Measurements from ENCODE around the gene SH3RF1. TPM values are rescaled to one million over a fixed set of nuclear protein-coding genes. Genes with fewer than 3 reads are reported as not detected.

Gene SH3RF1
- total and polyA plus RNA-seq, 10 of the 15 experiments (the other 5 are each of a cell fraction or from before 2014, with no cell fraction given) = 4.5 to 22.5 (median 10.4) TPM

DNA sequence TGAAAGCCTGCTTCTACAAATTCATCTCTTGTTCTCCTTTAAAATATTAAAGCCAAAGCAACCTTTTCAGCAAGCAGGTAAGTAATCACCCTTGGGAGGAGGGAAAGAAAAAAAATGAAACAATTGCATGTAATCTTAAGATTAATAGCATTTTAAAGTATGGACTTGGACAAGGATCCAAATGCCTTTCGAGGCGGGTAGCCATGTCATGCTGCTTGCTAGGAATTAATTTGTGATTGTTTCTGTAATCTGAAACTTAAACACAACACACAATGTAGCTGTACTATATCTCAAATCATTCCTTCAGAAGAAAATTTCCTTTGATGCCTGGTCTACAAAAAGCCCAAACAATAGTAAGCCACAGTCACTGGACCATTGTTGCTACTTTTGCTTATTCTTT lies 148.3 kb downstream of the SH3RF1 start:
- SMC1A ChIA-PET (ENCODE audit: uncharacterized antibody, unreplicated experiment) = interaction anchor here (3.8 kb wide), 1 partner anchor 146 kb away, joined by 12 read pairs; no protein-coding TSS in a partner anchor
- H3K4me3 ChIP-seq = no peak overlapping the region
- CTCF ChIA-PET = no interaction called here
- TF ChIP-seq BACH1 (IDR thresholded peaks at IDR 0.05; ENCODE audit: borderline replicate concordance) = no peak
- no peak for TF ChIP-seq SP1 (IDR thresholded peaks at IDR 0.05; ENCODE audit: low read depth, low read length)
- TF ChIP-seq, protein P1, sequence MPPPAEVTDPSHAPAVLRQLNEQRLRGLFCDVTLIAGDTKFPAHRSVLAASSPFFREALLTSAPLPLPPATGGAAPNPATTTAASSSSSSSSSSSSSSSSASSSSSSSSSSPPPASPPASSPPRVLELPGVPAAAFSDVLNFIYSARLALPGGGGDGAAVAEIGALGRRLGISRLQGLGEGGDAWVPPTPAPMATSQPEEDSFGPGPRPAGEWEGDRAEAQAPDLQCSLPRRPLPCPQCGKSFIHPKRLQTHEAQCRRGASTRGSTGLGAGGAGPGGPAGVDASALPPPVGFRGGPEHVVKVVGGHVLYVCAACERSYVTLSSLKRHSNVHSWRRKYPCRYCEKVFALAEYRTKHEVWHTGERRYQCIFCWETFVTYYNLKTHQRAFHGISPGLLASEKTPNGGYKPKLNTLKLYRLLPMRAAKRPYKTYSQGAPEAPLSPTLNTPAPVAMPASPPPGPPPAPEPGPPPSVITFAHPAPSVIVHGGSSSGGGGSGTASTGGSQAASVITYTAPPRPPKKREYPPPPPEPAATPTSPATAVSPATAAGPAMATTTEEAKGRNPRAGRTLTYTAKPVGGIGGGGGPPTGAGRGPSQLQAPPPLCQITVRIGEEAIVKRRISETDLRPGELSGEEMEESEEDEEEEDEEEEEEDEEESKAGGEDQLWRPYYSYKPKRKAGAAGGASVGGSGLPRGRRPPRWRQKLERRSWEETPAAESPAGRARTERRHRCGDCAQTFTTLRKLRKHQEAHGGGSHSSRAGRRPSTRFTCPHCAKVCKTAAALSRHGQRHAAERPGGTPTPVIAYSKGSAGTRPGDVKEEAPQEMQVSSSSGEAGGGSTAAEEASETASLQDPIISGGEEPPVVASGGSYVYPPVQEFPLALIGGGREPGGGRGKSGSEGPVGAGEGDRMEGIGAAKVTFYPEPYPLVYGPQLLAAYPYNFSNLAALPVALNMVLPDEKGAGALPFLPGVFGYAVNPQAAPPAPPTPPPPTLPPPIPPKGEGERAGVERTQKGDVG (CRISPR knock-in tag; IDR thresholded peaks at IDR 0.05) = no peak
- TF ChIP-seq ASH2L (IDR thresholded peaks at IDR 0.05; ENCODE audit: borderline replicate concordance, low read depth) = no peak
- TF ChIP-seq EZH2 (IDR thresholded peaks at IDR 0.05; ENCODE audit: borderline replicate concordance, control insufficient read depth, low read depth, low read length) = no peak
- TF ChIP-seq, protein P2, sequence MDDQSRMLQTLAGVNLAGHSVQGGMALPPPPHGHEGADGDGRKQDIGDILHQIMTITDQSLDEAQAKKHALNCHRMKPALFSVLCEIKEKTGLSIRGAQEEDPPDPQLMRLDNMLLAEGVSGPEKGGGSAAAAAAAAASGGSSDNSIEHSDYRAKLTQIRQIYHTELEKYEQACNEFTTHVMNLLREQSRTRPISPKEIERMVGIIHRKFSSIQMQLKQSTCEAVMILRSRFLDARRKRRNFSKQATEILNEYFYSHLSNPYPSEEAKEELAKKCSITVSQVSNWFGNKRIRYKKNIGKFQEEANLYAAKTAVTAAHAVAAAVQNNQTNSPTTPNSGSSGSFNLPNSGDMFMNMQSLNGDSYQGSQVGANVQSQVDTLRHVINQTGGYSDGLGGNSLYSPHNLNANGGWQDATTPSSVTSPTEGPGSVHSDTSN (IDR thresholded peaks at IDR 0.05; ENCODE audit: insufficient replicate concordance, low read depth, low read length) = no peak
- TF ChIP-seq STAT3 (IDR thresholded peaks at IDR 0.05; ENCODE audit: low read depth, low read length) = no peak
- TF ChIP-seq NFIC (IDR thresholded peaks at IDR 0.05; ENCODE audit: low read depth, low read length) = no peak
- no peak for TF ChIP-seq SREBF2 (IDR thresholded peaks at IDR 0.05; ENCODE audit: low read length)
- no peak for TF ChIP-seq ZNF274 (IDR thresholded peaks at IDR 0.05; ENCODE audit: insufficient read depth, insufficient read length)
- no peak for TF ChIP-seq CBX5 (IDR thresholded peaks at IDR 0.05; ENCODE audit: low read depth)
- TF ChIP-seq LARP7 (IDR thresholded peaks at IDR 0.05) = no peak
- TF ChIP-seq PAX5 (IDR thresholded peaks at IDR 0.05; ENCODE audit: borderline replicate concordance, low read depth, low read length) = no peak
- no peak for TF ChIP-seq SMAD5 (IDR thresholded peaks at IDR 0.05; ENCODE audit: low read depth)
- TF ChIP-seq IKZF1 (conservative IDR thresholded peaks at IDR 0.05) = no peak
- TF ChIP-seq TCF12 (IDR thresholded peaks at IDR 0.05; ENCODE audit: low read depth, low read length) = no peak
- TF ChIP-seq, protein P3, sequence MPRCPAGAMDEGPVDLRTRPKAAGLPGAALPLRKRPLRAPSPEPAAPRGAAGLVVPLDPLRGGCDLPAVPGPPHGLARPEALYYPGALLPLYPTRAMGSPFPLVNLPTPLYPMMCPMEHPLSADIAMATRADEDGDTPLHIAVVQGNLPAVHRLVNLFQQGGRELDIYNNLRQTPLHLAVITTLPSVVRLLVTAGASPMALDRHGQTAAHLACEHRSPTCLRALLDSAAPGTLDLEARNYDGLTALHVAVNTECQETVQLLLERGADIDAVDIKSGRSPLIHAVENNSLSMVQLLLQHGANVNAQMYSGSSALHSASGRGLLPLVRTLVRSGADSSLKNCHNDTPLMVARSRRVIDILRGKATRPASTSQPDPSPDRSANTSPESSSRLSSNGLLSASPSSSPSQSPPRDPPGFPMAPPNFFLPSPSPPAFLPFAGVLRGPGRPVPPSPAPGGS (IDR thresholded peaks at IDR 0.05; ENCODE audit: borderline replicate concordance, insufficient read depth, low read depth, low read length, poor library complexity, severe bottlenecking) = no peak
- no peak for TF ChIP-seq IRF4 (IDR thresholded peaks at IDR 0.05; ENCODE audit: low read depth, low read length)
- RAD21 ChIA-PET (ENCODE audit: unreplicated experiment) = no interaction called here
- H3K9ac ChIP-seq (ENCODE audit: control insufficient read depth, insufficient read depth, low read length) = no peak overlapping the region
- no peak for DNase-seq (ENCODE audit: low read depth, low spot score)
- no peaks in the 10 kb centered on the region for H3K27me3 ChIP-seq (replicated peaks in 1 of 2; ENCODE audit: control insufficient read depth in 2 of 2, insufficient read depth in 2 of 2, low read length in 1 of 2)
- H3K4me2 ChIP-seq (ENCODE audit: control insufficient read depth, insufficient read depth) = no peak overlapping the region
- POLR2A ChIA-PET = no interaction called here
- no peak for FAIRE-seq
- BruUV-seq (replicated peaks) = no TSS peak
- no peak overlapping the region for H2AFZ ChIP-seq (ENCODE audit: control insufficient read depth, low read depth, low read length)
- no peak overlapping the region for H3K27ac ChIP-seq (ENCODE audit: control insufficient read depth, insufficient read depth)
- 100% methylated on average over 2 of the region's 2 CpGs for WGBS (ENCODE audit: insufficient coverage, insufficient replicate concordance, low lambda C conversion rate, missing lambda C conversion rate)
- intact Hi-C loops (cut with micrococcal nuclease; ENCODE audit: unreplicated experiment) (loop anchor here (10.0 kb wide), 1 partner anchor 362 kb away; no protein-coding TSS in a partner anchor), in situ Hi-C loops (cut with MboI) (no loop called here)
- H3K79me2 ChIP-seq (ENCODE audit: control insufficient read depth, insufficient read depth, low read length) = no peaks in the 10 kb centered on the region
- no peaks in the 10 kb centered on the region for H4K20me1 ChIP-seq (ENCODE audit: control insufficient read depth, insufficient read depth)
- H3K36me3 ChIP-seq (ENCODE audit: control insufficient read depth in 2 of 2, insufficient read depth in 2 of 2, low read length in 1 of 2) = peaks cover 5 to 17% of the 10 kb centered on the region in 2 experiments; a peak in 3 of 4 replicates
- no peak for ATAC-seq
- no peaks in the 10 kb centered on the region for H3K9me3 ChIP-seq (replicated peaks; ENCODE audit: control insufficient read depth, insufficient read depth, low read length)
- no peaks in the 10 kb centered on the region for H3K4me1 ChIP-seq (ENCODE audit: control insufficient read depth, insufficient read depth, low read length)

All from GM12878 (cell line).